Prostate gland (tissue), 2 donors: ENCODE measurements around the gene KIF2C. TPM values are rescaled to one million over a fixed set of nuclear protein-coding genes. Genes with fewer than 3 reads are reported as not detected.

Source experiments
- DNase-seq: peaks from one replicate; pipeline ENCODE4 v3.0.0-alpha.2; 2019; ENCODE audit warnings: low spot score
- H3K27ac ChIP-seq, 2 donors: fragments of 200-600 bp; sonication (generic); 2 replicates each; pipeline ENCODE4 v1.5.1; 2017 to 2019
- H3K27me3 ChIP-seq: fragments of 200-600 bp; sonication (generic); replicated peaks from 2 replicates; pipeline ENCODE4 v1.5.1; 2019; ENCODE audit not compliant: insufficient read depth
- H3K36me3 ChIP-seq, 2 donors: fragments of 200-600 bp; sonication (generic); 1 replicate in 1 of 2; 2 replicates in 1 of 2; pipeline versions ENCODE4 v1.5.1 to v1.8.1; 2017 to 2019
- H3K4me1 ChIP-seq: fragments of 200-600 bp; sonication (generic); replicated peaks from 2 replicates; pipeline ENCODE4 v1.5.1; 2019
- H3K4me3 ChIP-seq, 2 donors: fragments of 200-600 bp; sonication (generic); 2 replicates each; pipeline ENCODE4 v1.5.1; 2017 to 2019
- H3K9me3 ChIP-seq: fragments of 200-600 bp; sonication (generic); 2 replicates; pipeline ENCODE4 v1.5.1; 2017
- CTCF ChIP-seq, 4 experiments: fragments of 200-600 bp in 2 of 4; fragments of 450-650 bp in 2 of 4; sonication (generic) in 2 of 4; IDR thresholded peaks; 1 replicate in 3 of 4; 2 replicates in 1 of 4; pipeline ENCODE4 v1.5.1; 2016 to 2019; ENCODE audit warnings: antibody characterized with exemption in 4 of 4, mild to moderate bottlenecking in 2 of 4, moderate library complexity in 2 of 4
- POLR2A ChIP-seq: fragments of 450-650 bp; IDR thresholded peaks from one replicate; pipeline ENCODE4 v1.6.1; 2016; ENCODE audit warnings: antibody characterized with exemption, mild to moderate bottlenecking
- POLR2AphosphoS5 ChIP-seq: sonication (generic); formaldehyde crosslinking; IDR thresholded peaks from one replicate; pipeline ENCODE4 v1.6.1; 2017; ENCODE audit warnings: antibody characterized with exemption
- WGBS: methylation state at CpG from one replicate; pipeline ENCODE4 v1.1.5; 2018; 5-methylcytosine and 5-hydroxymethylcytosine counted together
- intact Hi-C: fragments of 100-400 bp; cut with DNase I; formaldehyde crosslinking; loops from one replicate; pipeline ENCODE4 v1.14.2; 2022
- total RNA-seq, 2 donors: library from RNA; depleted of rRNA; stranded (reverse); fragments of >200 nt; gene quantifications; one replicate each; pipeline ENCODE4 v1.1.0, GENCODE V29; 2016

Gene KIF2C
- total RNA-seq, 2 donors from 2014 or later: 3.5 to 13.2 TPM

- 90% methylated on average over 6 of the region's 6 CpGs for WGBS
- no peak for DNase-seq
- intact Hi-C loops: no loop called here
- Histone ChIP-seq H3K27me3 (no peaks in the 10 kb centered on the region), H3K9me3 (no peaks in the 10 kb centered on the region), H3K27ac (no peak overlapping the region), H3K36me3 (no peaks in the 10 kb centered on the region), H3K4me1 (no peaks in the 10 kb centered on the region), H3K4me3 (no peak overlapping the region)
- no peak for TF ChIP-seq POLR2A
- TF ChIP-seq POLR2AphosphoS5: no peak
- no peak for TF ChIP-seq CTCF (IDR thresholded peaks at IDR 0.05)
These were observed 21.5 kb upstream of the KIF2C start for GRCh38 chr1:44718091-44718490.

GRCh38 chr1:44719318-44719717 is 20.3 kb upstream of the KIF2C start:
- no peak for DNase-seq
- Histone ChIP-seq H3K36me3 (no peaks in the 10 kb centered on the region), H3K27ac (no peak overlapping the region), H3K4me3 (no peak overlapping the region), H3K4me1 (no peaks in the 10 kb centered on the region), H3K27me3 (no peaks in the 10 kb centered on the region), H3K9me3 (no peaks in the 10 kb centered on the region)
- no peak for TF ChIP-seq POLR2A
- 70% methylated on average over 5 of the region's 5 CpGs for WGBS
- intact Hi-C loops: no loop called here

GRCh38 chr1:44720281-44720680 is 19.4 kb upstream of the KIF2C start:
- Histone ChIP-seq H3K4me1 (no peaks in the 10 kb centered on the region), H3K9me3 (no peaks in the 10 kb centered on the region), H3K27ac (no peak overlapping the region), H3K27me3 (no peaks in the 10 kb centered on the region), H3K36me3 (no peaks in the 10 kb centered on the region), H3K4me3 (no peak overlapping the region)
- TF ChIP-seq POLR2A: no peak
- TF ChIP-seq CTCF (IDR thresholded peaks at IDR 0.05): no peak
- no peak for TF ChIP-seq POLR2AphosphoS5
- DNase-seq: no peak
- intact Hi-C loops: no loop called here
- WGBS: 91% methylated on average over 4 of the region's 4 CpGs

GRCh38 chr1:44721485-44722361 is 17.9 kb upstream of the KIF2C start:
- 49% methylated on average over 14 of the region's 14 CpGs for WGBS
- Histone ChIP-seq H3K36me3 (no peaks in the 10 kb centered on the region), H3K27me3 (no peaks in the 10 kb centered on the region), H3K4me3 (no peak overlapping the region), H3K9me3 (no peaks in the 10 kb centered on the region), H3K4me1 (no peaks in the 10 kb centered on the region), H3K27ac (peak overlapping the region in 1 of 2 donors; percentile 14)
- TF ChIP-seq POLR2AphosphoS5: no peak
- peak; percentile 50 for TF ChIP-seq POLR2A
- intact Hi-C loops: no loop called here
- no peak for DNase-seq

GRCh38 chr1:44723064-44723463 is 16.6 kb upstream of the KIF2C start:
- Histone ChIP-seq H3K27me3 (no peaks in the 10 kb centered on the region), H3K4me3 (no peak overlapping the region), H3K27ac (no peak overlapping the region), H3K36me3 (no peaks in the 10 kb centered on the region), H3K4me1 (no peaks in the 10 kb centered on the region), H3K9me3 (no peaks in the 10 kb centered on the region)
- TF ChIP-seq POLR2A (no peak), CTCF (IDR thresholded peaks at IDR 0.05) (no peak), POLR2AphosphoS5 (no peak)
- DNase-seq: no peak
- 89% methylated on average over 9 of the region's 9 CpGs for WGBS
- intact Hi-C loops: no loop called here
